Natural killer cell treated with Interleukin-12 subunit alpha and Interleukin-12 subunit beta and Interleukin-15 and Interleukin-18, amount 100 ng/mL, for 72 hours (primary cell): Measurements from ENCODE around the gene TP53TG5. TPM values are rescaled to one million over a fixed set of nuclear protein-coding genes. Genes with fewer than 3 reads are reported as not detected.

ENCODE experiments used
- ATAC-seq, 2 donors: fragments of 150-1000 bp; cut with Tn5 transposase in 1 of 2; sonication (Bioruptor Pico), chemical (Tn5 transposase) in 1 of 2; 2 replicates each; pipeline ENCODE4 v1.10.0; 2021
- DNase-seq: peaks from one replicate; pipeline ENCODE4 v3.0.0; 2022; ENCODE audit warnings: low spot score
- H3K27ac Mint-ChIP-seq, 2 donors: 1 replicate in 1 of 2; 2 replicates in 1 of 2; pipeline ENCODE4 v1.8.0; 2022; ENCODE audit warnings: mixed read lengths in 2 of 2, mild to moderate bottlenecking in 1 of 2, moderate library complexity in 1 of 2
- H3K27me3 Mint-ChIP-seq, 2 donors: 1 replicate in 1 of 2; 2 replicates in 1 of 2; pipeline ENCODE4 v1.8.0; 2022; ENCODE audit warnings: mixed read lengths in 2 of 2
- H3K36me3 Mint-ChIP-seq: one replicate; pipeline ENCODE4 v1.8.0; 2022; ENCODE audit warnings: mixed read lengths
- H3K4me1 Mint-ChIP-seq, 2 donors: 1 replicate in 1 of 2; 2 replicates in 1 of 2; pipeline ENCODE4 v1.8.0; 2022; ENCODE audit warnings: low read depth in 2 of 2, mixed read lengths in 2 of 2, mild to moderate bottlenecking in 1 of 2
- H3K4me3 Mint-ChIP-seq: one replicate; pipeline ENCODE4 v1.8.0; 2022; ENCODE audit warnings: mixed read lengths
- H3K9me3 Mint-ChIP-seq: 2 replicates; pipeline ENCODE4 v1.8.0; 2022; ENCODE audit warnings: mixed read lengths
- total RNA-seq, 2 donors: library from RNA; stranded (reverse); gene quantifications; one replicate each; pipeline ENCODE4 v1.2.3, GENCODE V29; 2022

TP53TG5 gene
- total RNA-seq, 2 donors from 2014 or later, result not detected

DNA sequence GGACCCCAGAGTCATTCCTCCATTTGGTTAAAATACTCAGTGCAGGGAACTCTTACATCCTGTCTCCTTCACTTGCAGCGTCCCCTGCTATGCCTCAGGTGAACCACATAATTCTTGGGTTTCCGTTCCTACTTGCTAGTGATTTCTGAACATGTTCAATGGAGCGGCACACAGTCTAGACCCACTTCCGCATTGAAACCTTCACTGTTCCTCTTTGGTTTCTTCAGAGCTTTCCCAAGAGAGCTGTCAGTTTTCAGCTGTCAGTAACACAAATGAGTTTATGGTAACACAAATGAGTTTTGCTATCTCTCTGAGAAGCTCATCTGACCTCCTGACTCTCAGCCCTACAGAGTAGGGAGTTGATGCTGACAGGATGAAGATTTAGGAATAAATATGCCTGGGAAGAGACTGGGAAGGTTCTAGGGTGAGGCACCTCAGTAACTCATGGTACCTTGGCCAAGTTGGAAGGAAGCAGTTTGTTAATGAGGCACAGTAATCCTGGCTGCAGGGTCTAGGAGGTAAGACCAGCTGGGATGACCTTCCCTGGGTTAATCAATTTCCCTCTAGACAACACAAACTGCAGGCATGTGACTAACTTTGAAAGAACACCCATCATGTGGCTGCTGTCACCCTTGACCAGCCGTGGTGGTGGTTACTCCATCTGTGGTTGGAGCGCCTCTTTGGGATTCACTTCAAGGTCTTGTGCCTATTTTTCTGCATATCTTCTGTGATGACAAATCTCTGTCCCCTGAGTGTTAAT lies 9.7 kb downstream of the TP53TG5 start:
- peaks cover 45 to 47% of the 10 kb centered on the region in 2 donors for H3K4me1 Mint-ChIP-seq
- DNase-seq, result no peak

GRCh38 chr20:45367126-45367525 lies 11.0 kb downstream of the TP53TG5 start:
- H3K9me3 Mint-ChIP-seq, result no peaks in the 10 kb centered on the region
- H3K27me3 Mint-ChIP-seq, result no peaks in the 10 kb centered on the region
- H3K36me3 Mint-ChIP-seq, result peaks cover 10% of the 10 kb centered on the region
- DNase-seq, result no peak
- H3K4me1 Mint-ChIP-seq, result peaks cover 46% of the 10 kb centered on the region in 2 donors
- no peak for ATAC-seq
- H3K4me3 Mint-ChIP-seq, result no peak overlapping the region
- peak overlapping the region; percentile 33 to 61 for H3K27ac Mint-ChIP-seq

More for the DNA sequence above, 9.7 kb downstream of the TP53TG5 start:
- Mint-ChIP-seq H3K4me3 (peak overlapping the region; percentile 83), H3K27me3 (no peaks in the 10 kb centered on the region), H3K36me3 (peaks cover 10% of the 10 kb centered on the region), H3K27ac (peak overlapping the region; percentile 33 to 61), H3K9me3 (no peaks in the 10 kb centered on the region)
- ATAC-seq, result peak; percentile 58 to 70

DNA sequence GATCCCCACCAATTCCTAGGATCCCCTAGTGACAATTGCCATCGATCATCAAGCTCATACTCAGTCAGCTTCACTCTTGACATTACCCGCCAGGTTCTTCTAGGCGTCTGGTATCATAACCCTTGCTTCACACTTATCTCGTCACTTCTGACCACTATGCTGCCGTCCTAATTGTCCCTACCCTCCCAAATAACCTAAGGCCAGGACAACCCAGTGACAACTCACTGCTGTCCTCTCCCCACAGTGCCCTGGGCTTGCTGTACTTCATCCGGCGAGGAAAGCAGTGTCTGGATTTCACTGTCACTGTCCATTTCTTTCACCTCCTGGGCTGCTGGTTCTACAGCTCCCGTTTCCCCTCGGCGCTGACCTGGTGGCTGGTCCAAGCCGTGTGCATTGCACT lies 11.5 kb downstream of the TP53TG5 start:
- Mint-ChIP-seq H3K4me3 (no peak overlapping the region), H3K4me1 (peaks cover 46% of the 10 kb centered on the region in 2 donors), H3K27ac (no peak overlapping the region), H3K36me3 (peaks cover 10% of the 10 kb centered on the region), H3K27me3 (no peaks in the 10 kb centered on the region), H3K9me3 (no peaks in the 10 kb centered on the region)
- DNase-seq (no peak), ATAC-seq (no peak)

- Mint-ChIP-seq H3K27me3 (no peaks in the 10 kb centered on the region), H3K9me3 (no peaks in the 10 kb centered on the region), H3K36me3 (peaks cover 10% of the 10 kb centered on the region), H3K27ac (peak overlapping the region in 1 of 2 donors; percentile 17), H3K4me1 (peaks cover 44 to 46% of the 10 kb centered on the region in 2 donors), H3K4me3 (no peak overlapping the region)
- ATAC-seq, result no peak
- DNase-seq, result no peak
Observed at GRCh38 chr20:45366192-45366591, 11.9 kb downstream of the TP53TG5 start.

DNA sequence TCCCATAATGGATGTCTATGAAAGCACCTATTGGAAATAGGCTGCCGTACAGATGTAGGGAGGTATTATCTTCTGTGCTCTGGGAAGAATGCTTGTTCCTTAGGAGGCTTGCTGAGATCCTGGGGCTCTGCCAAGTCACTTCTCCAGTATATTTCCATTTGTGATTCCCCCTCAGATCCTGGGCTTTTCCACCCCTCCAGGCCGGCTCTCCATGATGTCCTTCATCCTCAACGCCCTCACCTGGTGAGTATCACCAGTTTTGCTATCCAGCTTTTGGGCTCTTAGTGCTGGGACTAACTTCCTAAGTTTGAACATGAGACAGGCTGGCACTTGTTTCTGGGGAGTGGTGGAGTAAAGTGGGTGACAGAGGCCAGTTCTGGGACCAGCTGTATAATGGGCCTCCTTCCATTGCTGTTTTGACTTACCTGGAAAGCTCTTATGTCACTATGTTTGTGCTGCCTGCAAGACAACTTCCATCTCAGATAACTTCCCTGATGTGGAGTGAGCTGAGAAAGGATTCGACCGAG lies 12.6 kb downstream of the TP53TG5 start:
- Mint-ChIP-seq H3K27me3 (no peaks in the 10 kb centered on the region), H3K4me1 (peaks cover 41 to 46% of the 10 kb centered on the region in 2 donors), H3K27ac (peak overlapping the region in 1 of 2 donors; percentile 17), H3K9me3 (no peaks in the 10 kb centered on the region), H3K4me3 (peak overlapping the region; percentile 13), H3K36me3 (peaks cover 10% of the 10 kb centered on the region)
- ATAC-seq, result no peak
- DNase-seq, result no peak

- Mint-ChIP-seq H3K4me3 (peak overlapping the region; percentile 95), H3K4me1 (peaks cover 40 to 43% of the 10 kb centered on the region in 2 donors), H3K36me3 (peaks cover 10% of the 10 kb centered on the region), H3K27ac (peak overlapping the region; percentile 95 to 96), H3K27me3 (no peaks in the 10 kb centered on the region), H3K9me3 (no peaks in the 10 kb centered on the region)
- DNase-seq (no peak), ATAC-seq (no peak)
Observed at GRCh38 chr20:45363611-45364492, 14.3 kb downstream of the TP53TG5 start.

- Mint-ChIP-seq H3K27ac (peak within 1 kb of the TSS; percentile 95 to 96), H3K27me3 (no peaks in the 10 kb centered on the region), H3K9me3 (no peaks in the 10 kb centered on the region), H3K4me1 (peaks cover 32 to 35% of the 10 kb centered on the region in 2 donors), H3K36me3 (peaks cover 10% of the 10 kb centered on the region), H3K4me3 (peak within 1 kb of the TSS; percentile 95)
- peak; percentile 98 for DNase-seq
- ATAC-seq, result peak; percentile 93 to 94
Observed at GRCh38 chr20:45362804-45363610, 15.1 kb downstream of the TP53TG5 start, which contains the start of gene SYS1. Gene SYS1, plus strand, starts transcription at chr20:45363156. Its CDS starts 376 bp downstream, at chr20:45363532.

GRCh38 chr20:45361793-45362192 lies 16.3 kb downstream of the TP53TG5 start:
- peaks cover 21 to 24% of the 10 kb centered on the region in 2 donors for H3K4me1 Mint-ChIP-seq
- H3K9me3 Mint-ChIP-seq, result no peaks in the 10 kb centered on the region
- H3K27me3 Mint-ChIP-seq, result no peaks in the 10 kb centered on the region
- peaks cover 5% of the 10 kb centered on the region for H3K36me3 Mint-ChIP-seq
- ATAC-seq, result no peak
- H3K4me3 Mint-ChIP-seq, result no peak overlapping the region
- no peak for DNase-seq
- no peak overlapping the region for H3K27ac Mint-ChIP-seq

GRCh38 chr20:45359406-45360148 lies 18.5 kb downstream of the TP53TG5 start:
- Mint-ChIP-seq H3K27ac (no peak overlapping the region), H3K36me3 (no peaks in the 10 kb centered on the region), H3K27me3 (no peaks in the 10 kb centered on the region), H3K9me3 (no peaks in the 10 kb centered on the region), H3K4me3 (no peak overlapping the region), H3K4me1 (peaks cover 26 to 31% of the 10 kb centered on the region in 2 donors)
- DNase-seq (no peak), ATAC-seq (no peak)

DNA sequence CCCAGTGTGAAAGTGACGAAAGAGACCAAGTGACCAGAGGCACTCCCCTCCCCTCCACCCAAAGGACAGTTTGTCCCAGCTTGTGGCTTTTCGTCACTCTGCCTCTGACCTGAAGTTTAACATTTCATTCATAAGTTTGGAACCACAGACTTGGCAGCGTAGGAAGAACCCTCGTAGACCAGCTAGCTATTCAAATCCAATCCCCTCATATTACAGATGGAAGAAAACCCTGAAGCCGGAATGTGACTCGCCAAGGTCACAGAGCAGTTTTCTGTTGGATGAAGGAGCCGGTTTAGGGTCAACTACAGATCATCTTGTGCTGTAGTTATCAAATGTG lies 19.1 kb downstream of the TP53TG5 start:
- DNase-seq (no peak), ATAC-seq (no peak)
- H3K9me3 Mint-ChIP-seq, result no peaks in the 10 kb centered on the region
- no peak overlapping the region for H3K27ac Mint-ChIP-seq
- H3K27me3 Mint-ChIP-seq, result no peaks in the 10 kb centered on the region
- H3K4me3 Mint-ChIP-seq, result no peak overlapping the region
- no peaks in the 10 kb centered on the region for H3K36me3 Mint-ChIP-seq
- peaks cover 26 to 32% of the 10 kb centered on the region in 2 donors for H3K4me1 Mint-ChIP-seq

DNA sequence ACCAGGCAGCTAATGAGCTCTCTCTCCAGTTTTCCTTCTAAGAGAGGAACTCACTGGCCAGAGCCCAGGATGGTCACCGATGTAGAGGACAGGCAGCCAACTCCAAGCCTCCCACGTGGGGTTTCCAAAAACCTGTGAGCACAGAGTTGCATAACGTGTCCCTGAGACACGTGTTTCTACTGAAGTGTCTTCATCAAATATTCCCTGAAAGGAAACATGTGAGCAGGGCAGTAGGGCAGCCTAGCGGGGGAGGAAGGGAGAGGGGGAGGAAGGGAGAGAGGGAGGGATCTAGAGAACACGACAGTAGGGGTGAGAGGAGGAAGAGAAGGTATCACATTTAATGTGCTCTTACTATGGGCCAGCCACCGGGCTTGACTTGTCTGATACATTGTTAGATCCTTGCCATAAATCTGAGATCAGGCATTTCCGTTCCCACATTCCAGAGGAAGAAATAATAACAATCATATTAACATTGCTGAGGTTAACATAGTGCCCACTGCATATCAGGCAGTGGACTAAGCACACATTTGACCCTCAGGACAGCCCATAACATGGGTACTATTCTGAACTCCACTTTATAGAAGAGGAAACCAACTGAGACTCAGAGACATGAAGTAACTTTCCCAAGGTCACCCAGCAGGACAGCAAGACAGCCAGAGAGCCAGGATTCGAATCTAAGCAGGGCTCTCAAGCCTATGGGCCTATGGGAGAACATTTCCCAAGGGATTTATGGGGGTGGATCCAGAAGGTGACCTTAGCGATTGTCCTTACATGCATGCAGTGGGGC lies 19.6 kb downstream of the TP53TG5 start:
- Mint-ChIP-seq H3K36me3 (no peaks in the 10 kb centered on the region), H3K27me3 (no peaks in the 10 kb centered on the region), H3K9me3 (no peaks in the 10 kb centered on the region), H3K4me3 (no peak overlapping the region), H3K27ac (no peak overlapping the region), H3K4me1 (peaks cover 21 to 27% of the 10 kb centered on the region in 2 donors)
- DNase-seq (no peak), ATAC-seq (no peak)
